ENCODE results near the gene ABCD1.

The ABCD1 gene

GRCh38 chrX:153777261-153778090 is 52.8 kb downstream of the ABCD1 start:
- DNase-seq (ENCODE audit: low spot score): no peak

GRCh38 chrX:153778181-153778580 is 53.5 kb downstream of the ABCD1 start:
- H3K27ac ChIP-seq: no peak overlapping the region
- TF ChIP-seq CTCF (IDR thresholded peaks at IDR 0.05): no peak
- DNase-seq (ENCODE audit: low spot score): no peak
- H3K4me3 ChIP-seq: no peak overlapping the region

More at GRCh38 chrX:153777261-153778090, 52.8 kb downstream of the ABCD1 start:
- Histone ChIP-seq H3K4me3 (no peak overlapping the region), H3K27ac (no peak overlapping the region)
- no peak for TF ChIP-seq CTCF (IDR thresholded peaks at IDR 0.05)

- DNase-seq (ENCODE audit: low spot score): no peak
- no peak overlapping the region for H3K27ac ChIP-seq
- H3K4me3 ChIP-seq: no peak overlapping the region
- TF ChIP-seq CTCF (IDR thresholded peaks at IDR 0.05): no peak
Measured at GRCh38 chrX:153778684-153779101, 54.0 kb downstream of the ABCD1 start.

- no peak for TF ChIP-seq CTCF (IDR thresholded peaks at IDR 0.05)
- DNase-seq (ENCODE audit: low spot score): no peak
- Histone ChIP-seq H3K27ac (peak overlapping the region; percentile 44 to 84), H3K4me3 (peak overlapping the region; percentile 49)
Measured at GRCh38 chrX:153779891-153780677, 55.4 kb downstream of the ABCD1 start.

- Histone ChIP-seq H3K27ac (peak within 1 kb of the TSS; percentile 44 to 84), H3K4me3 (peak within 1 kb of the TSS; percentile 49)
- no peak for DNase-seq (ENCODE audit: low spot score)
- TF ChIP-seq CTCF (IDR thresholded peaks at IDR 0.05): no peak
Measured at GRCh38 chrX:153780678-153781427, 56.2 kb downstream of the ABCD1 start, which contains the start of gene SRPK3. Gene SRPK3, plus strand, starts transcription at chrX:153781041. Its CDS starts 46 bp downstream, at chrX:153781087.

- DNase-seq (ENCODE audit: low spot score): no peak
- peak overlapping the region; percentile 49 for H3K4me3 ChIP-seq
Measured at GRCh38 chrX:153781428-153782047, 56.9 kb downstream of the ABCD1 start.

More at GRCh38 chrX:153781428-153782047, 56.9 kb downstream of the ABCD1 start:
- peak overlapping the region; percentile 44 to 84 for H3K27ac ChIP-seq
- TF ChIP-seq CTCF (IDR thresholded peaks at IDR 0.05): no peak

Measured in coronary artery (tissue), 2 donors.